HFF-Myc (cell line): ENCODE data around the gene TRAPPC6A.

Experiments
- DNase-seq: peaks from one replicate; pipeline ENCODE4 v3.0.0-alpha.2; 2011; ENCODE audit warnings: low read depth; ENCODE audit errors: extremely low read depth
- H3K4me3 ChIP-seq: replicated peaks from 2 replicates; pipeline ENCODE4 v1.5.1; 2011; ENCODE audit warnings: low read depth, mild to moderate bottlenecking, control low read depth, low read length
- CTCF ChIP-seq: IDR thresholded peaks from 2 replicates; pipeline ENCODE4 v1.5.1; 2012; ENCODE audit warnings: mild to moderate bottlenecking, low read depth, low read length, control low read depth; ENCODE audit errors: missing control alignments

The TRAPPC6A gene

GRCh38 chr19:45163751-45164460, 14.1 kb downstream of the TRAPPC6A start:
- TF ChIP-seq CTCF = no peak

GRCh38 chr19:45163156-45163555, 14.9 kb downstream of the TRAPPC6A start:
- no peak for TF ChIP-seq CTCF
- no peak overlapping the region for H3K4me3 ChIP-seq
- no peak for DNase-seq

More at GRCh38 chr19:45163751-45164460, 14.1 kb downstream of the TRAPPC6A start:
- DNase-seq = no peak
- no peak overlapping the region for H3K4me3 ChIP-seq

GRCh38 chr19:45162608-45163143, 15.4 kb downstream of the TRAPPC6A start:
- no peak for DNase-seq
- H3K4me3 ChIP-seq = no peak overlapping the region
- no peak for TF ChIP-seq CTCF

GRCh38 chr19:45161738-45162607, 16.1 kb downstream of the TRAPPC6A start:
- TF ChIP-seq CTCF = peak; percentile 73
- DNase-seq = no peak
- no peak overlapping the region for H3K4me3 ChIP-seq

GRCh38 chr19:45160870-45161737, 16.9 kb downstream of the TRAPPC6A start, which contains the start of gene NKPD1:
Gene NKPD1, minus strand, starts transcription at chr19:45160982. Its CDS starts 832 bp downstream, at chr19:45160150.
- no peak for DNase-seq
- H3K4me3 ChIP-seq = no peak within 1 kb of the TSS
- no peak for TF ChIP-seq CTCF

GRCh38 chr19:45159971-45160324, 18.1 kb downstream of the TRAPPC6A start:
- DNase-seq = no peak
- H3K4me3 ChIP-seq = no peak overlapping the region
- TF ChIP-seq CTCF = no peak
